WTC11 (cell line): ENCODE measurements around the gene HSD17B12. TPM values are rescaled to one million over a fixed set of nuclear protein-coding genes. Genes with fewer than 3 reads are reported as not detected.

Experiments
- ATAC-seq: fragments of 200-7000 bp; cut with Tn5 transposase; 2 replicates; pipeline ENCODE4 v1.10.0; 2021; ENCODE audit warnings: mild to moderate bottlenecking, moderate library complexity
- CTCF ChIA-PET: fragments of 300-600 bp; sonication (Branson Sonifier 250); formaldehyde crosslinking; loops from one replicate; lab custom pipeline; 2021; ENCODE audit warnings: antibody characterized with exemption; lab: Charles Lee
- POLR2A ChIA-PET: fragments of 350-600 bp; sonication (Branson Sonifier 250); formaldehyde crosslinking; loops from one replicate; lab custom pipeline; 2021; ENCODE audit warnings: antibody characterized with exemption; lab: Charles Lee
- DNase-seq: peaks from one replicate; pipeline ENCODE4 v3.0.0; 2021; ENCODE audit warnings: low spot score
- H3K27ac Mint-ChIP-seq: 2 replicates; pipeline ENCODE4 v1.8.0; 2021; ENCODE audit warnings: mixed read lengths
- H3K27me3 Mint-ChIP-seq: 2 replicates; pipeline ENCODE4 v1.8.0; 2021; ENCODE audit warnings: low read depth, mild to moderate bottlenecking, moderate library complexity, mixed read lengths
- H3K36me3 Mint-ChIP-seq: 2 replicates; pipeline ENCODE4 v1.8.0; 2021; ENCODE audit warnings: mixed read lengths
- H3K4me1 Mint-ChIP-seq: 2 replicates; pipeline ENCODE4 v1.8.0; 2022; ENCODE audit warnings: mixed read lengths
- H3K4me3 Mint-ChIP-seq: 2 replicates; pipeline ENCODE4 v1.8.0; 2021; ENCODE audit warnings: mild to moderate bottlenecking, moderate library complexity, mixed read lengths
- H3K9me3 Mint-ChIP-seq: 2 replicates; pipeline ENCODE4 v1.8.0; 2021; ENCODE audit warnings: mixed read lengths
- ATF1 ChIP-seq: sonication (generic); formaldehyde crosslinking; IDR thresholded peaks from 2 replicates; pipeline ENCODE4 v1.8.1; 2023; ENCODE audit warnings: mild to moderate bottlenecking, moderate library complexity, missing genetic modification reagents
- CBFB ChIP-seq: sonication (generic); formaldehyde crosslinking; IDR thresholded peaks from 2 replicates; pipeline ENCODE4 v1.8.1; 2022; ENCODE audit warnings: mild to moderate bottlenecking, low read depth, missing genetic modification reagents
- IRF2 ChIP-seq: sonication (generic); formaldehyde crosslinking; IDR thresholded peaks from 2 replicates; pipeline ENCODE4 v1.8.0; 2022; ENCODE audit warnings: low read depth, missing genetic modification reagents, borderline replicate concordance
- MXD4 ChIP-seq: fragments of 250-450 bp; sonication (Bioruptor Pico); IDR thresholded peaks from 2 replicates; pipeline ENCODE4 v1.8.0; 2021; ENCODE audit warnings: mild to moderate bottlenecking, moderate library complexity, borderline replicate concordance
- NFYB ChIP-seq: sonication (generic); formaldehyde crosslinking; conservative IDR thresholded peaks from 2 replicates; pipeline ENCODE4 v1.8.0; 2022; ENCODE audit warnings: low read depth, missing genetic modification reagents
- OVOL2 ChIP-seq: fragments of 250-450 bp; sonication (Bioruptor Pico); IDR thresholded peaks from 2 replicates; pipeline ENCODE4 v1.9.0; 2021; ENCODE audit warnings: mild to moderate bottlenecking, borderline replicate concordance
- SP1 ChIP-seq: sonication (generic); formaldehyde crosslinking; conservative IDR thresholded peaks from 2 replicates; pipeline ENCODE4 v1.8.1; 2022; ENCODE audit warnings: missing genetic modification reagents
- TP53 ChIP-seq: sonication (generic); formaldehyde crosslinking; IDR thresholded peaks from 2 replicates; pipeline ENCODE4 v1.8.1; 2023; ENCODE audit warnings: mild to moderate bottlenecking, missing genetic modification reagents
- ZBTB21 ChIP-seq: sonication (generic); formaldehyde crosslinking; IDR thresholded peaks from 2 replicates; pipeline ENCODE4 v1.8.1; 2023; ENCODE audit warnings: mild to moderate bottlenecking, missing genetic modification reagents, borderline replicate concordance
- ZNF121 ChIP-seq: sonication (generic); formaldehyde crosslinking; IDR thresholded peaks from 2 replicates; pipeline ENCODE4 v1.8.0; 2023; ENCODE audit warnings: missing genetic modification reagents
- ZNF232 ChIP-seq: sonication (generic); formaldehyde crosslinking; IDR thresholded peaks from 2 replicates; pipeline ENCODE4 v1.8.0; 2022; ENCODE audit warnings: mild to moderate bottlenecking, missing genetic modification reagents
- ZNF416 ChIP-seq: fragments of 250-450 bp; sonication (Bioruptor Pico); IDR thresholded peaks from 2 replicates; pipeline ENCODE4 v1.9.0; 2021; ENCODE audit warnings: mild to moderate bottlenecking, inconsistent platforms
- total RNA-seq: library from RNA; stranded (reverse); gene quantifications from 3 replicates; pipeline ENCODE4 v1.2.3, GENCODE V29; 2021
- TF ChIP-seq, protein P1 (sequence below): sonication (generic); formaldehyde crosslinking; IDR thresholded peaks from 2 replicates; pipeline ENCODE4 v1.8.0; 2023; ENCODE audit warnings: mild to moderate bottlenecking, missing genetic modification reagents
- TF ChIP-seq, protein P2 (sequence below): sonication (generic); formaldehyde crosslinking; IDR thresholded peaks from 2 replicates; pipeline ENCODE4 v1.8.1; 2023; ENCODE audit warnings: mild to moderate bottlenecking, moderate library complexity, missing genetic modification reagents
- TF ChIP-seq, protein P3 (sequence below): sonication (generic); formaldehyde crosslinking; IDR thresholded peaks from 2 replicates; pipeline ENCODE4 v1.8.1; 2022; ENCODE audit warnings: low read depth, mild to moderate bottlenecking, moderate library complexity, missing genetic modification reagents, borderline replicate concordance
- TF ChIP-seq, protein P4 (sequence below): sonication (generic); formaldehyde crosslinking; IDR thresholded peaks from 2 replicates; pipeline ENCODE4 v1.8.0; 2022; ENCODE audit warnings: mild to moderate bottlenecking, missing genetic modification reagents
- TF ChIP-seq, protein P5 (sequence below): sonication (generic); formaldehyde crosslinking; IDR thresholded peaks from 2 replicates; pipeline ENCODE4 v1.8.1; 2023; ENCODE audit warnings: mild to moderate bottlenecking, missing genetic modification reagents, moderate library complexity
- TF ChIP-seq, protein P6 (sequence below): sonication (generic); formaldehyde crosslinking; IDR thresholded peaks from 2 replicates; pipeline ENCODE4 v1.8.0; 2022; ENCODE audit warnings: mild to moderate bottlenecking, missing genetic modification reagents
- TF ChIP-seq, protein P7 (sequence below): fragments of 250-450 bp; sonication (Bioruptor Pico); IDR thresholded peaks from 2 replicates; pipeline ENCODE4 v1.9.0; 2021; ENCODE audit warnings: mild to moderate bottlenecking

The HSD17B12 gene
- total RNA-seq, 1 experiment from 2014 or later: 149 TPM

DNA sequence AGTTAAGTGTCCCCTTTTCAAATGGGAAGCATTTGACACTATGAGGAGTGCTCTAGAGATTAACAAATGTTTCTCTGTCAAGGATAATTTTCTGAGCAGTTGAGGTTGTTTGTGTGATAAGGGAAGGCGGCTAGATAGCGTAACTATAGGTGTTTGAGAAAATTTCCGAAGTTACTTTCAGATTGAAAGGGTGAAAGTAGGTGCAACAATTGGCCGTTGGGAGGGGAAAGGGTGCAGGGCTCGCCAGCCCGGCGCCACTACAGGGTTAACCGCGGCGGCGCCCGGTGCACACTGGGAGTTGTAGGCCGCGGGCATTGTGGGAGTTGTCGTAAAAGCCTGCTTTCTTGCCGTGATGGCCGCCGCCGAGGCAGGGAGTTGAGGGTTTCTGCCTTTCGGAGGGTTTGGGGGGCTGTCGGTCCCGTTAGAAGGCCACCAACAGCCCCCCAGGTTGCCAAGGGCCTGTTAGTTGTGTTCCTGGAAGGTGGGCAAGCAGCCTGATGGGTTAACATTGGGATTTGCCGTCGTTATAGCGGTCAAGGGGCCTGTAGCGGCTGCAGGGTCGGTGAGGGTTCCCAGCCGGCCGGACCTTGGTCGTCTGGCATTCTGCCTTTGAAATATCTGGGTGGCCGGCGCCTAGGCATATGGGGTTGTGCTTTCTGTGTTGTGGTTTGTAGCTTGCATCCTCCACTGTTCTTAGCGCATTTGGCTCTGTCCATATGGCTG lies 36.5 kb upstream of the HSD17B12 start (continued):
- no peak for TF ChIP-seq TP53 (CRISPR knock-in tag)
- no peak for TF ChIP-seq OVOL2 (CRISPR knock-in tag)
- TF ChIP-seq ATF1 (CRISPR knock-in tag): no peak
- TF ChIP-seq ZNF121 (CRISPR knock-in tag): no peak
- TF ChIP-seq, protein P1, sequence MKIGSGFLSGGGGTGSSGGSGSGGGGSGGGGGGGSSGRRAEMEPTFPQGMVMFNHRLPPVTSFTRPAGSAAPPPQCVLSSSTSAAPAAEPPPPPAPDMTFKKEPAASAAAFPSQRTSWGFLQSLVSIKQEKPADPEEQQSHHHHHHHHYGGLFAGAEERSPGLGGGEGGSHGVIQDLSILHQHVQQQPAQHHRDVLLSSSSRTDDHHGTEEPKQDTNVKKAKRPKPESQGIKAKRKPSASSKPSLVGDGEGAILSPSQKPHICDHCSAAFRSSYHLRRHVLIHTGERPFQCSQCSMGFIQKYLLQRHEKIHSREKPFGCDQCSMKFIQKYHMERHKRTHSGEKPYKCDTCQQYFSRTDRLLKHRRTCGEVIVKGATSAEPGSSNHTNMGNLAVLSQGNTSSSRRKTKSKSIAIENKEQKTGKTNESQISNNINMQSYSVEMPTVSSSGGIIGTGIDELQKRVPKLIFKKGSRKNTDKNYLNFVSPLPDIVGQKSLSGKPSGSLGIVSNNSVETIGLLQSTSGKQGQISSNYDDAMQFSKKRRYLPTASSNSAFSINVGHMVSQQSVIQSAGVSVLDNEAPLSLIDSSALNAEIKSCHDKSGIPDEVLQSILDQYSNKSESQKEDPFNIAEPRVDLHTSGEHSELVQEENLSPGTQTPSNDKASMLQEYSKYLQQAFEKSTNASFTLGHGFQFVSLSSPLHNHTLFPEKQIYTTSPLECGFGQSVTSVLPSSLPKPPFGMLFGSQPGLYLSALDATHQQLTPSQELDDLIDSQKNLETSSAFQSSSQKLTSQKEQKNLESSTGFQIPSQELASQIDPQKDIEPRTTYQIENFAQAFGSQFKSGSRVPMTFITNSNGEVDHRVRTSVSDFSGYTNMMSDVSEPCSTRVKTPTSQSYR (CRISPR knock-in tag): no peak
- TF ChIP-seq ZNF232: peak; percentile 84; the same call in 1 of the 2 replicates
- 0 out of 2 replicates have a peak, but pooled peaks have one; percentile 58 for TF ChIP-seq CBFB (CRISPR knock-in tag)
- no peak for TF ChIP-seq MXD4 (CRISPR knock-in tag)
- TF ChIP-seq ZNF416 (CRISPR knock-in tag): no peak
- TF ChIP-seq, protein P2, sequence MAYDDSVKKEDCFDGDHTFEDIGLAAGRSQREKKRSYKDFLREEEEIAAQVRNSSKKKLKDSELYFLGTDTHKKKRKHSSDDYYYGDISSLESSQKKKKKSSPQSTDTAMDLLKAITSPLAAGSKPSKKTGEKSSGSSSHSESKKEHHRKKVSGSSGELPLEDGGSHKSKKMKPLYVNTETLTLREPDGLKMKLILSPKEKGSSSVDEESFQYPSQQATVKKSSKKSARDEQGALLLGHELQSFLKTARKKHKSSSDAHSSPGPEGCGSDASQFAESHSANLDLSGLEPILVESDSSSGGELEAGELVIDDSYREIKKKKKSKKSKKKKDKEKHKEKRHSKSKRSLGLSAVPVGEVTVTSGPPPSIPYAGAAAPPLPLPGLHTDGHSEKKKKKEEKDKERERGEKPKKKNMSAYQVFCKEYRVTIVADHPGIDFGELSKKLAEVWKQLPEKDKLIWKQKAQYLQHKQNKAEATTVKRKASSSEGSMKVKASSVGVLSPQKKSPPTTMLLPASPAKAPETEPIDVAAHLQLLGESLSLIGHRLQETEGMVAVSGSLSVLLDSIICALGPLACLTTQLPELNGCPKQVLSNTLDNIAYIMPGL (CRISPR knock-in tag): 0 out of 2 replicates have a peak, but pooled peaks have one; percentile 21
- TF ChIP-seq, protein P3, sequence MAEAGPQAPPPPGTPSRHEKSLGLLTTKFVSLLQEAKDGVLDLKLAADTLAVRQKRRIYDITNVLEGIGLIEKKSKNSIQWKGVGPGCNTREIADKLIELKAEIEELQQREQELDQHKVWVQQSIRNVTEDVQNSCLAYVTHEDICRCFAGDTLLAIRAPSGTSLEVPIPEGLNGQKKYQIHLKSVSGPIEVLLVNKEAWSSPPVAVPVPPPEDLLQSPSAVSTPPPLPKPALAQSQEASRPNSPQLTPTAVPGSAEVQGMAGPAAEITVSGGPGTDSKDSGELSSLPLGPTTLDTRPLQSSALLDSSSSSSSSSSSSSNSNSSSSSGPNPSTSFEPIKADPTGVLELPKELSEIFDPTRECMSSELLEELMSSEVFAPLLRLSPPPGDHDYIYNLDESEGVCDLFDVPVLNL (CRISPR knock-in tag): no peak
- TF ChIP-seq IRF2: no peak

DNA sequence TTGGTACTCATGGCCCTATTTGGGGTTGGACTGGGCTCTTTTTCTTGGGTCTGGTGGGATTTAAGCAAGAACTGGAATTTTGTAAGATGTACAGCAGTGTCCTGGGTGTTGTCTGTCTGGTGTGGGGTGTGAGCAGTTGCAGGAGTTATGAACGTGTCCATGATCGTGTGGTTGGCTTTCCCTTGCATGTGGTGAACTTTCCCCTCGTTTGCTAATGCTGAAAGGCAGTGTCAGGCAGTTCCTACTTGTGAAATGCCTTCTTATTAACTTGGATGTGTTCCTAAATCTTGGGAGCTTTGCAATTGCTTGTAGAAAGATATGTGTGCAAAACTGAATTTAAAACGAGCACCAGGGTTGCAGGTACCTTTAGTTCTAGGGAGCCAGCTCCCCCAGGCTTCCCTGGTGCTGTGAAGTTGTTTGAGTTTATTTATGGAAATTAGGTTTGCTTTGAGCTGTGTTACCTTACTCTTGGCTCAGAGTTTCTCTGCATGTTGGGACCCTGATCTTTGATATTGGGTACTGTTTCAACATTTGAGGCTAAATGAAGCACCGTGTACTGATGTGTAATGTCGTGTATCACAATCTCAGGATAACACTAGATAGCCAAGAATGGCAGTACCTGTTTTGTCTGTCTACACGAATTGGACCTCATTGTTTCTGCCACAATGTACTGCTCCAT lies 35.8 kb upstream of the HSD17B12 start:
- peaks cover 10% of the 10 kb centered on the region; the same call in 1 of the 2 replicates for H3K4me1 Mint-ChIP-seq
- DNase-seq (no peak), ATAC-seq (no peak)
- H3K9me3 Mint-ChIP-seq: no peaks in the 10 kb centered on the region
- ChIA-PET CTCF (interaction anchor here (1.0 kb wide), 1 partner anchor 142 kb away, joined by 4 read pairs; no protein-coding TSS in a partner anchor), POLR2A (no interaction called here)
- H3K4me3 Mint-ChIP-seq: peak overlapping the region; percentile 99
- peaks cover 5% of the 10 kb centered on the region for H3K27me3 Mint-ChIP-seq
- H3K36me3 Mint-ChIP-seq: no peaks in the 10 kb centered on the region
- H3K27ac Mint-ChIP-seq: peak overlapping the region; percentile 54; the same call in 1 of the 2 replicates
- TF ChIP-seq, protein P4, sequence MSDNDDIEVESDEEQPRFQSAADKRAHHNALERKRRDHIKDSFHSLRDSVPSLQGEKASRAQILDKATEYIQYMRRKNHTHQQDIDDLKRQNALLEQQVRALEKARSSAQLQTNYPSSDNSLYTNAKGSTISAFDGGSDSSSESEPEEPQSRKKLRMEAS (CRISPR knock-in tag): no peak
- TF ChIP-seq, protein P1 (CRISPR knock-in tag): no peak
- TF ChIP-seq IRF2 (no peak), NFYB (no peak), SP1 (CRISPR knock-in tag) (no peak), ZBTB21 (CRISPR knock-in tag) (no peak)
- TF ChIP-seq, protein P5, sequence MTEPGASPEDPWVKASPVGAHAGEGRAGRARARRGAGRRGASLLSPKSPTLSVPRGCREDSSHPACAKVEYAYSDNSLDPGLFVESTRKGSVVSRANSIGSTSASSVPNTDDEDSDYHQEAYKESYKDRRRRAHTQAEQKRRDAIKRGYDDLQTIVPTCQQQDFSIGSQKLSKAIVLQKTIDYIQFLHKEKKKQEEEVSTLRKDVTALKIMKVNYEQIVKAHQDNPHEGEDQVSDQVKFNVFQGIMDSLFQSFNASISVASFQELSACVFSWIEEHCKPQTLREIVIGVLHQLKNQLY (CRISPR knock-in tag): no peak
- TF ChIP-seq, protein P6, sequence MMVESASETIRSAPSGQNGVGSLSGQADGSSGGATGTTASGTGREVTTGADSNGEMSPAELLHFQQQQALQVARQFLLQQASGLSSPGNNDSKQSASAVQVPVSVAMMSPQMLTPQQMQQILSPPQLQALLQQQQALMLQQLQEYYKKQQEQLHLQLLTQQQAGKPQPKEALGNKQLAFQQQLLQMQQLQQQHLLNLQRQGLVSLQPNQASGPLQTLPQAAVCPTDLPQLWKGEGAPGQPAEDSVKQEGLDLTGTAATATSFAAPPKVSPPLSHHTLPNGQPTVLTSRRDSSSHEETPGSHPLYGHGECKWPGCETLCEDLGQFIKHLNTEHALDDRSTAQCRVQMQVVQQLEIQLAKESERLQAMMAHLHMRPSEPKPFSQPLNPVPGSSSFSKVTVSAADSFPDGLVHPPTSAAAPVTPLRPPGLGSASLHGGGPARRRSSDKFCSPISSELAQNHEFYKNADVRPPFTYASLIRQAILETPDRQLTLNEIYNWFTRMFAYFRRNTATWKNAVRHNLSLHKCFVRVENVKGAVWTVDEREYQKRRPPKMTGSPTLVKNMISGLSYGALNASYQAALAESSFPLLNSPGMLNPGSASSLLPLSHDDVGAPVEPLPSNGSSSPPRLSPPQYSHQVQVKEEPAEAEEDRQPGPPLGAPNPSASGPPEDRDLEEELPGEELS (CRISPR knock-in tag): no peak
- TF ChIP-seq, protein P7, sequence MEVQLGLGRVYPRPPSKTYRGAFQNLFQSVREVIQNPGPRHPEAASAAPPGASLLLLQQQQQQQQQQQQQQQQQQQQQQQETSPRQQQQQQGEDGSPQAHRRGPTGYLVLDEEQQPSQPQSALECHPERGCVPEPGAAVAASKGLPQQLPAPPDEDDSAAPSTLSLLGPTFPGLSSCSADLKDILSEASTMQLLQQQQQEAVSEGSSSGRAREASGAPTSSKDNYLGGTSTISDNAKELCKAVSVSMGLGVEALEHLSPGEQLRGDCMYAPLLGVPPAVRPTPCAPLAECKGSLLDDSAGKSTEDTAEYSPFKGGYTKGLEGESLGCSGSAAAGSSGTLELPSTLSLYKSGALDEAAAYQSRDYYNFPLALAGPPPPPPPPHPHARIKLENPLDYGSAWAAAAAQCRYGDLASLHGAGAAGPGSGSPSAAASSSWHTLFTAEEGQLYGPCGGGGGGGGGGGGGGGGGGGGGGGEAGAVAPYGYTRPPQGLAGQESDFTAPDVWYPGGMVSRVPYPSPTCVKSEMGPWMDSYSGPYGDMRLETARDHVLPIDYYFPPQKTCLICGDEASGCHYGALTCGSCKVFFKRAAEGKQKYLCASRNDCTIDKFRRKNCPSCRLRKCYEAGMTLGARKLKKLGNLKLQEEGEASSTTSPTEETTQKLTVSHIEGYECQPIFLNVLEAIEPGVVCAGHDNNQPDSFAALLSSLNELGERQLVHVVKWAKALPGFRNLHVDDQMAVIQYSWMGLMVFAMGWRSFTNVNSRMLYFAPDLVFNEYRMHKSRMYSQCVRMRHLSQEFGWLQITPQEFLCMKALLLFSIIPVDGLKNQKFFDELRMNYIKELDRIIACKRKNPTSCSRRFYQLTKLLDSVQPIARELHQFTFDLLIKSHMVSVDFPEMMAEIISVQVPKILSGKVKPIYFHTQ: no peak
